Measurements from ENCODE around the gene ERF. TPM values are rescaled to one million over a fixed set of nuclear protein-coding genes. Genes with fewer than 3 reads are reported as not detected.

ERF gene
- polyA plus RNA-seq, 1 of the 3 experiments (the other 2 are of a cell fraction): 89.6 TPM

- Histone ChIP-seq H3K79me2 (ENCODE audit: insufficient read depth) (peaks cover 73% of the 10 kb centered on the region), H4K20me1 (ENCODE audit: insufficient read depth) (no peaks in the 10 kb centered on the region), H3K4me2 (no peak overlapping the region), H3K36me3 (replicated peaks in 1 of 2; ENCODE audit: control insufficient read depth in 1 of 2, insufficient read depth in 2 of 2, low read length in 1 of 2) (peaks cover 11 to 34% of the 10 kb centered on the region in 2 experiments), H3F3A (replicated peaks; ENCODE audit: insufficient read depth) (peaks cover 13% of the 10 kb centered on the region), H3K9me2 (no peaks in the 10 kb centered on the region), H3K4me1 (ENCODE audit: control insufficient read depth in 1 of 2, insufficient read depth in 2 of 2, low read depth in 1 of 2, low read length in 1 of 2) (peaks cover 6 to 14% of the 10 kb centered on the region in 2 experiments; a peak in 2 of 4 replicates), H3K9ac (no peak overlapping the region), H3K9me3 (no peaks in the 10 kb centered on the region), H2AFZ (ENCODE audit: low read depth) (no peak overlapping the region), H3K4me3 (ENCODE audit: low read depth in 2 of 2, low read length in 1 of 2) (no peak overlapping the region; a peak in 1 of 4 replicates), H3K27ac (ENCODE audit: low read depth in 2 of 2, low read length in 1 of 2) (no peak overlapping the region), H3K27me3 (ENCODE audit: insufficient read depth) (no peaks in the 10 kb centered on the region)
- ChIA-PET CTCF (interaction anchor here (0.9 to 14.8 kb wide), 8 partner anchors 23 to 158 kb away, joined by 3 to 205 read pairs (median 4); partner anchors contain the start of gene POU2F2), POLR2A (interaction anchor here (1.1 kb wide), 1 partner anchor 19 kb away, joined by 3 read pairs; no protein-coding TSS in a partner anchor)
- 90% methylated on average over 8 of the region's 10 CpGs for WGBS (ENCODE audit: low lambda C conversion rate)
- no peak for DNase-seq
- TF ChIP-seq FOXM1 (IDR thresholded peaks at IDR 0.05; ENCODE audit: low read depth) (no peak), TAF1 (IDR thresholded peaks at IDR 0.05; ENCODE audit: borderline replicate concordance, low read depth, low read length) (no peak), PBX3 (IDR thresholded peaks at IDR 0.05) (no peak), MAX (IDR thresholded peaks at IDR 0.05; ENCODE audit: low read depth) (no peak), SIN3A (IDR thresholded peaks at IDR 0.05; ENCODE audit: borderline replicate concordance, low read depth, low read length) (no peak), MXI1 (IDR thresholded peaks at IDR 0.05; ENCODE audit: low read depth, low read length) (no peak), JUND (IDR thresholded peaks at IDR 0.05) (no peak), RCOR1 (IDR thresholded peaks at IDR 0.05; ENCODE audit: low read length) (no peak), FOXJ3 (CRISPR knock-in tag; IDR thresholded peaks at IDR 0.05) (no peak), EZH2phosphoT487 (IDR thresholded peaks at IDR 0.05; ENCODE audit: borderline replicate concordance, low read depth) (no peak), MEF2A (IDR thresholded peaks at IDR 0.05; ENCODE audit: borderline replicate concordance, low read depth) (no peak), TEAD4 (IDR thresholded peaks at IDR 0.05; ENCODE audit: borderline replicate concordance, insufficient read depth) (no peak), GATA2 (CRISPR knock-in tag; IDR thresholded peaks at IDR 0.05) (no peak), FOSL2 (IDR thresholded peaks at IDR 0.05; ENCODE audit: borderline replicate concordance, low read depth) (no peak)
- TF ChIP-seq, protein P1, sequence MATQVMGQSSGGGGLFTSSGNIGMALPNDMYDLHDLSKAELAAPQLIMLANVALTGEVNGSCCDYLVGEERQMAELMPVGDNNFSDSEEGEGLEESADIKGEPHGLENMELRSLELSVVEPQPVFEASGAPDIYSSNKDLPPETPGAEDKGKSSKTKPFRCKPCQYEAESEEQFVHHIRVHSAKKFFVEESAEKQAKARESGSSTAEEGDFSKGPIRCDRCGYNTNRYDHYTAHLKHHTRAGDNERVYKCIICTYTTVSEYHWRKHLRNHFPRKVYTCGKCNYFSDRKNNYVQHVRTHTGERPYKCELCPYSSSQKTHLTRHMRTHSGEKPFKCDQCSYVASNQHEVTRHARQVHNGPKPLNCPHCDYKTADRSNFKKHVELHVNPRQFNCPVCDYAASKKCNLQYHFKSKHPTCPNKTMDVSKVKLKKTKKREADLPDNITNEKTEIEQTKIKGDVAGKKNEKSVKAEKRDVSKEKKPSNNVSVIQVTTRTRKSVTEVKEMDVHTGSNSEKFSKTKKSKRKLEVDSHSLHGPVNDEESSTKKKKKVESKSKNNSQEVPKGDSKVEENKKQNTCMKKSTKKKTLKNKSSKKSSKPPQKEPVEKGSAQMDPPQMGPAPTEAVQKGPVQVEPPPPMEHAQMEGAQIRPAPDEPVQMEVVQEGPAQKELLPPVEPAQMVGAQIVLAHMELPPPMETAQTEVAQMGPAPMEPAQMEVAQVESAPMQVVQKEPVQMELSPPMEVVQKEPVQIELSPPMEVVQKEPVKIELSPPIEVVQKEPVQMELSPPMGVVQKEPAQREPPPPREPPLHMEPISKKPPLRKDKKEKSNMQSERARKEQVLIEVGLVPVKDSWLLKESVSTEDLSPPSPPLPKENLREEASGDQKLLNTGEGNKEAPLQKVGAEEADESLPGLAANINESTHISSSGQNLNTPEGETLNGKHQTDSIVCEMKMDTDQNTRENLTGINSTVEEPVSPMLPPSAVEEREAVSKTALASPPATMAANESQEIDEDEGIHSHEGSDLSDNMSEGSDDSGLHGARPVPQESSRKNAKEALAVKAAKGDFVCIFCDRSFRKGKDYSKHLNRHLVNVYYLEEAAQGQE (IDR thresholded peaks at IDR 0.05; ENCODE audit: low read depth, low read length): no peak
- TF ChIP-seq, protein P2, sequence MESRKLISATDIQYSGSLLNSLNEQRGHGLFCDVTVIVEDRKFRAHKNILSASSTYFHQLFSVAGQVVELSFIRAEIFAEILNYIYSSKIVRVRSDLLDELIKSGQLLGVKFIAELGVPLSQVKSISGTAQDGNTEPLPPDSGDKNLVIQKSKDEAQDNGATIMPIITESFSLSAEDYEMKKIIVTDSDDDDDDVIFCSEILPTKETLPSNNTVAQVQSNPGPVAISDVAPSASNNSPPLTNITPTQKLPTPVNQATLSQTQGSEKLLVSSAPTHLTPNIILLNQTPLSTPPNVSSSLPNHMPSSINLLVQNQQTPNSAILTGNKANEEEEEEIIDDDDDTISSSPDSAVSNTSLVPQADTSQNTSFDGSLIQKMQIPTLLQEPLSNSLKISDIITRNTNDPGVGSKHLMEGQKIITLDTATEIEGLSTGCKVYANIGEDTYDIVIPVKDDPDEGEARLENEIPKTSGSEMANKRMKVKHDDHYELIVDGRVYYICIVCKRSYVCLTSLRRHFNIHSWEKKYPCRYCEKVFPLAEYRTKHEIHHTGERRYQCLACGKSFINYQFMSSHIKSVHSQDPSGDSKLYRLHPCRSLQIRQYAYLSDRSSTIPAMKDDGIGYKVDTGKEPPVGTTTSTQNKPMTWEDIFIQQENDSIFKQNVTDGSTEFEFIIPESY (IDR thresholded peaks at IDR 0.05; ENCODE audit: borderline replicate concordance, low read depth): no peak
Measured at GRCh38 chr19:42239544-42240220, 15.2 kb downstream of the ERF start.

All from SK-N-SH (cell line).